ENCODE data around the gene SOCS7.

SOCS7 gene

DNA sequence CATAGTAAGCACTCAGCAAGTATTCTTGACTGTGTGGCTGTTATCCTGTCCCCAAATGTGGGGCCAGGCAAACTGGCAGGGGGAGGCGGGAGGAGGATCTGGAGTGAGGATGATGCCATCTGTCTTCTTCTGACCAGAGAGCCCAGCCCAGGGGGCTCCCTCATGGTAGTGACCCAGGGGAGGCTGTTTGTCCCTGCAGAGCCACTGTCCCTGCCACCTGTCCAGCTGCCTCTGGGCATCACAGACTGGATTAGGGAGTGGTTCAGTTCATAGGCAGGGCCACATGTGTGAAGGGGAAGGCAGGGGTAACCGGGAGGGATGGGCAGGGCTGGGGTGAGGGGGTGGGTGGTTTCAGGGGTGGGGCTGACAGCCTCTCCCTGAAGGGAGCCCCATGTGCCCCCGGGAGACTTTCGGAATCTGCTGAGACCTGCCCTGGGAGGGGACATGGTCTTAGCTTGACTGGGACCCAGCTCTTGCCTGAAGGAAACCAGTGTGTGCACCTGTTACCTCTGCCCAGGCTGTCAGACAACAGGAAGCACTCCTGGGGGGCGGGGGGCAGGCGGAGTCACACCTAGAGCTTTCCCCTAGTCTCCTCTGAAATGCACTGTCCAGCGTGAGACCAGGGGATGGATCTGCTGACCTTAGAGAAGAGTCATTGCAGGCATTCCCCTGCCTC lies 91.8 kb downstream of the SOCS7 start:
- no peak for DNase-seq

DNA sequence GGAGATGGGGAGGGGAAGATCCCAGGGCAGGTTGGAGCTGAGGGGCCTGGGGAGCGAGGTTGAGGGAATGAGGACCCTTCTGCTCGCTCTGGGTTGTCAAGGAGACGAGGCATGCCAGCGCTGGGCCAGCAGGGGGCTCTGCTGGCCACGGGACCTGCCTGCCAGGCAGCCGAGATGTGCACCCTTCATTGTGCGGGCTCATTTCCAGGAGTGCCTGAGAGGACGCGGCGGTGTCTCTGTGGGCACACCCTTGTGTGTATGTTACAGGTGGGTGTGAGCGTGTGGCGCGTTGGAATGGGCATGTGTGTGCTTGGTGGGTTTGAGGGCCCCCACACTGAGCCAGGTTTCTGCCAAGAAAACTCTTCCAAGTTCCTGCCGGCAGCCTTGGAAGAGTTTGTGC lies 92.5 kb downstream of the SOCS7 start:
- DNase-seq: peak; percentile 77

DNA sequence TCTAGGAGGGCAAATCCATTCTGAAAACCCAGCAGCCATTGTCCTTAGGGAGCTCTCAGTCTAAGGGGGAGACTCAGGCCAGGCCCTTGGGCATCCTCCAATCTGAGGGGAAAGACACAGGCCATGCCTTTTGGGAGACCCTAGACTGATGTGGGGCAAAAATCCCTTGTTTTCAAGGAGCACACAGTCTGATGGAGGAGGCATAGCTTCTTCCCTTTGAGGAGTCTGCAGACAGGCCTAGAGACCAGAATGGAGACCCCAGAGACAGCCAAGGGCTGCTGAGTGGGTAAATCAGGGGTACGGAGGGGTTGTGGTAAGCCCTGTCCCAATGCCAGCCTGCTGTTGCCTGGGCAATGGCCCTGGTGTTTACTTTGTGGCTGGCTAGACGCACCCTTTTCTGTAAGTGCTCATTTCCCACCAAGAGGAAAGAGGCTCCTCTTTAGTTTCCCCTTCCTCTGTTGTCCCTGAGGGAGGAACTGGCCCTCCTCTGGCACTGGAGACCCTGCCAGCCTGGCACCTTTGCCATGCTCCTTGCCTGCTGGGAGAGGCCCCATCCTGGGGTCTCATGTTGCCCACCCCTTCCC lies 96.0 kb downstream of the SOCS7 start:
- no peak for DNase-seq

DNA sequence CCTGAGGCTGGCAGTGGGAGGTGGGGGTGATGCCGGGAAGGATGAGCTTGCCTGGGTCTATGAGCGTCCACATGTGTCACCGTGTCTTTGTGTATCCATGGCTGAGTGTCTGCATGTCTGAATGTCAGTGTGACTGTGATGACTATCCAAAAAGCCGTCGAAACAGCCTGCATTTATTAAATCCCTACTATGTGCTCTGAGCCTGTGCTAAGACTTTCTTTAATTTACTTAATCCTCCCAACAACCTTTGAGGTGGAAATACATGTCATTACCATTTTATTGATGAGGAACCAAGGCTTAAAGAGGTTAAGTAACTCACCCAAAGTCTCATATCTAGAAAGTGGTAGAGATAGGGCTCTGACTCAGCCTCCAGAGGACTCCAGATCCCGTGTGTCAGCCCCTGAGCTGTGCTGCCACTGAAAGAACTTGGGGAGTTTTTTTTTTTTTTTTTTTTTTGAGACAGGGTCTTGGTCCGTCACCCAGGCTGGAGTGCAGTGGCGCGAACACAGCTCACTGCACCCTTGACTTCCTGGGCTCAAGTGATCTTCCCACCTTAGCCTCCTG lies 96.6 kb downstream of the SOCS7 start:
- no peak for DNase-seq

DNA sequence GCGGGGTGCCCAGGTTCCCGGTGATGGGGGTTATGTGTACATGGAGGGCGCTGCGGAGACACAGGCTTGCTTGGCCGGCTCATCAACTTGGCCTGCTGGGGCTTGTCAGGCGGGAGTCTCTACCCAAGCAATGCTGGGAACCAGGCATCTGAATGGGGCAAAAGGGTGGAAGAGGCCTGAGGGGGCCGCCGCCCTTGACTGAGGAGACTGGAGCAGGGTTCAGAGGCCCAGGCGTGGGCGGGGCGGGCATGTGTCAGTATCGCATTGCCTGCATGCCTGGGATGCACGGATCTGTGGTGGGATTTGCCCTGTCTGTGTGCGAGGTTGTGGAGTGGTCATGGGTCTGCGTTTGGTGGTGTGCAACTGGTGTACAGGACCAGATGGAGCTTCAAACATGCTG lies 97.7 kb downstream of the SOCS7 start:
- no peak for DNase-seq

DNA sequence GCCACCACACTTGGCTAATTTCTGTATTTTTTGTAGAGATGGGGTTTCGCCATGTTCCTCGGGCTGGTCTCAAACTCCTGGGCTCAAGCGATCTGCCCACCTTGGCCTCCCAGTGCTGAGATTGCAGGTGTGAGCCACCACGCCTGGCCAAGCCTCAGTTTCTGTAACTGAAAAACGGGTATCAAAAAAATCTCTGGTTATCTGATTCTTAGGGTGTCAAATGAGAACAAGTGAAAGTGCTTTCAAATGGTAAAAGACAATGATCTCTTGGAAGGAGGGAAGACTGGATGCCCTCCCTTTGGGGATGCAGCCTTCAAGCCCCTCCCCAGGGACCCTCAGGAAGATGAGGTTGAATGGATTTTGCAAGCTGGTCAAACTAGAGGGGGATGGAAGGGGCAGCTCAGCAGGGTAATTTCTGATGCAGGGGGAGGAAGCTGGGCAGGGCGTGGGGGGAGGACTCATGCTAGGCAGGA lies 98.9 kb downstream of the SOCS7 start:
- no peak for DNase-seq

DNA sequence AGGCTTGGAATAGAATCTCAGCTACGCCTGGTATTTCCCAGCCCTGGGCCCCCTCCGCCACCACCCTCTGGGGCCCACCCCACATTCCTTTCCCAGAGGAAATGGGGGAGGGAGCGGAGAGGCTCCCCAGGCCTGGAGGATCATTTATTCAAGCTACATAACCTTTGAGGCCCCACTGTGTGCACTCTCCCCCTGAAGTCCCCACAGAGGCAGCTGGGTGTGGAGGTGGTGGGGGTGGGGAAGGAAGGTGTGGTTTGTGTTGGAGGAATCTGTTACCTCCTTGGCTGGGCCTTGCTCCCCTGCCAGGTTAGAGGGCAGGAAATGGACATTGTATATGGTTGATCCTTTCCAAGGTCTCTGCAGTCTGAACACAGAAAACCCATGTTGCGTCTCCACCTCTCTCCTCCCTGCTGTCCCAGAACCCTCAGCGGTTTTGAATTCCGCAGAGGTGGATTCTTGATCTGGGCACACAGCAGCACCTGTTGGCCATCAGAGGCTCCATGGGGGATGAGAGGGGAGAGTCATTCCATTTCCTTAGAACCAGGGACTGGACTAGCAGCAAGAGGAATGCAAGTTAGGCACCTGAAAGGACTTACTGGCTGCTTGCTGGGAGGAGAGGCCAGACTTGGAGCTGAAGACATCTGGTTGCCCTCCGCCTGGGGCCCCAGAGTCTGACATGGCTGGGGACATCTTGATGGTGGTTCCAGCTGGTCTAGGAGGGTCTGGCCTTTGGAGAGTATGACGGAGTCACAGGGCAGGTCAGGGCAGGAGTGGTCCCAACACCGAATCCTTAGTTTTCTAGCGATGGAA lies 99.6 kb downstream of the SOCS7 start:
- DNase-seq: no peak

DNA sequence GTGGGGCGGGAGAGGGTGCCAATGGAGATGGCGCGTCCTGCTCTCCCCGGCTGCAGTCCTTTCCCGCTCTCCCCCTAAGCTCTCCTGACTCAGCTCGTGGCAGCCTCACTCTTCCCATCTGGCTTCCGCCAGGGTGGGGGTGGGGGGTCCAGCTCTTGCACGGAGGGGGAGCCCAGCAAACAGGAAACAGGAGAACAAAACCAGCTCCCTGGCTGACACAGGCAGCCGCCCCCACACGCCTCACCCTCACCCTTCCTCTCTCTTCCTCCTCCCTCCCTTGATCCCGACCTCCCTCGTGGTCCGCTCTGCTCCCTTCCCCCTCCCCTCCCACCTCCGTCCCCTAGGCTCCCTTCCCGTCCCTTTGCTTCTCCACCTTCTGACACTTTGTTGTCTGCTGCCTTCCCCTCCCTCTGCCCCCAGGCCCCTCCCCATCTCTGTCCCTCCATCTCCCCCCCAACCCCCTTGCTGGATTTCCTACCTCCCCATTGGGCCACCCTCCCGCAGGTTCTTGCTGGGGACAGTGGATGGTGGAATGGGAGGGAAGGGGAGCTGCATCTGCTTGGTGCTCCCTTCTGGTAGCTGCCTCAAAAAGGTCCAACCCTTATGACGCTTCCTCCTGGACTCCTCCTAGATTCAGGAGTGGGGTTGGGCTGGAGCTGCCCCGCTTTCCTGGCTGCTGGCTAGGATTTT lies 100.3 kb downstream of the SOCS7 start:
- DNase-seq: no peak

DNA sequence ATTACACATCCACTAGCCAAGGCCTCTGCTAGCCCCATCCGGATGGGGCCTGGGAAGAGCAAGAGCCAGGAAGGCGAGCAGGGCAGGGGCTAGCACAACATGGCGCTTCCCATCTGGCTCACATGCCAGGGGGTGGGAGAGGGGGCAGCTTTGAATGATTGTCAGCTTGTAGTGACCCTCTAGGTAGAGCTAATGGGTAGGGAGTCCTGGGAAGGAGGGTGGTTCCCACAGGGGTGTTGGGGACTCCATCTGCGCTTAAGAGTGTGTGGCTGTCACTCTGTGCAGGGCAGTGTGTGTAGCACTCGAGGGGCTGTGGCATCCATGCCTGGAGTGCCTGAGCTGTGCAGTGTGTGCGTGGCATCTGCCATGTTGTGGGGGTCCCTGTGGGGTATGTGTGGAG lies 101.1 kb downstream of the SOCS7 start:
- no peak for DNase-seq

DNA sequence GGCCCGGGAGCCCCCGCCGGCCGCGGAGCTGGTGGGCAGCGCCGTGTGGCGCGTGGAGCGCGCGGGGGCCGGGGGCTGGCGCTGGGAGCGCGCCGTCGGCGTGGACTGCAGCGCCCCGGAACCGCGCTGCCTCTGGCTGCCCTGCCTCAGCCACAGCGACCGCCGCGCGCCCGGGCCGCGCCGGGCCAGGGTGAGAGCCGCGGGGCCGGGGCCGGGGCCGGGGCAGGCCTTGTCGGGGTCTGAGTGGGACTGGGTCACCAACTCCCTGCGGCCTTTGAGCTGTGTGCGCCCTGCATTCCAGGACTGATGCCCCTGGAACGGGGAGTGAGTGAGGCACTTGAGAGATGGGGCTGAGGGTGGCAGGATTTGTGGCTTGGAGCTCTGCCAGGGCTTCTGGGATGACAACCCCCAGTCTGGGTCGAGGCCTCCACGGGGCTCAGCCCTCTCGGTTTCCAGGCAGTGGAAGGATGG lies 102.3 kb downstream of the SOCS7 start:
- peak; percentile 41 for DNase-seq

DNA sequence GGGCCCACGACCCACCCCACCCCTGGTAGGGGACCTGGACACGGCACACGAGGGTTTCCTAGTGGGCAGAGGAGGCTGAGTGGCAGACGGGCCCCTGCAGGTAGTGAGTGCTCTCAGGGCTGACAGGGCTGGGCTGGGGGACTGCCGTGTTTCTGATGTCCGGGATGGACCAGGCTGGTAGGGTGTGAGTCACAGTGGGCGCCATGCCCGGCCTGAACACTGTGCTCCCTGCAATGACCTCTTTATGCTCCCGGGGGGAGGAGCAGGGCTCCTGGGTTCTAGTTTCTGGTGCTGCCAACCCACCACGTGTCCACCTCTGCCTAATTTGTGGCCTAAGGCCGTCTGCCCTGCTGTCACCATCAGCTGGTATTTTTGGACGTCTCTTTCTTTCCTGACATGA lies 102.9 kb downstream of the SOCS7 start:
- DNase-seq: no peak
